Prostate gland (tissue), 2 donors: ENCODE results near the gene PALM. TPM values are rescaled to one million over a fixed set of nuclear protein-coding genes. Genes with fewer than 3 reads are reported as not detected.

Experiments
- DNase-seq: peaks from one replicate; pipeline ENCODE4 v3.0.0-alpha.2; 2019; ENCODE audit warnings: low spot score
- H3K27ac ChIP-seq, 2 donors: fragments of 200-600 bp; sonication (generic); 2 replicates each; pipeline ENCODE4 v1.5.1; 2017 to 2019
- H3K27me3 ChIP-seq: fragments of 200-600 bp; sonication (generic); replicated peaks from 2 replicates; pipeline ENCODE4 v1.5.1; 2019; ENCODE audit not compliant: insufficient read depth
- H3K36me3 ChIP-seq, 2 donors: fragments of 200-600 bp; sonication (generic); 1 replicate in 1 of 2; 2 replicates in 1 of 2; pipeline versions ENCODE4 v1.5.1 to v1.8.1; 2017 to 2019
- H3K4me1 ChIP-seq: fragments of 200-600 bp; sonication (generic); replicated peaks from 2 replicates; pipeline ENCODE4 v1.5.1; 2019
- H3K4me3 ChIP-seq, 2 donors: fragments of 200-600 bp; sonication (generic); 2 replicates each; pipeline ENCODE4 v1.5.1; 2017 to 2019
- H3K9me3 ChIP-seq: fragments of 200-600 bp; sonication (generic); 2 replicates; pipeline ENCODE4 v1.5.1; 2017
- POLR2A ChIP-seq: fragments of 450-650 bp; IDR thresholded peaks from one replicate; pipeline ENCODE4 v1.6.1; 2016; ENCODE audit warnings: antibody characterized with exemption, mild to moderate bottlenecking
- POLR2AphosphoS5 ChIP-seq: sonication (generic); formaldehyde crosslinking; IDR thresholded peaks from one replicate; pipeline ENCODE4 v1.6.1; 2017; ENCODE audit warnings: antibody characterized with exemption
- WGBS: methylation state at CpG from one replicate; pipeline ENCODE4 v1.1.5; 2018; 5-methylcytosine and 5-hydroxymethylcytosine counted together
- intact Hi-C: fragments of 100-400 bp; cut with DNase I; formaldehyde crosslinking; loops from one replicate; pipeline ENCODE4 v1.14.2; 2022
- total RNA-seq, 2 donors: library from RNA; depleted of rRNA; stranded (reverse); fragments of >200 nt; gene quantifications; one replicate each; pipeline ENCODE4 v1.1.0, GENCODE V29; 2016
- TF ChIP-seq, protein P1 (sequence below), 4 experiments: fragments of 200-600 bp in 2 of 4; fragments of 450-650 bp in 2 of 4; sonication (generic) in 2 of 4; IDR thresholded peaks; 1 replicate in 3 of 4; 2 replicates in 1 of 4; pipeline ENCODE4 v1.5.1; 2016 to 2019; ENCODE audit warnings: antibody characterized with exemption in 4 of 4, mild to moderate bottlenecking in 2 of 4, moderate library complexity in 2 of 4

PALM gene
- total RNA-seq, 2 donors from 2014 or later: 40.9 to 58.7 TPM

DNA sequence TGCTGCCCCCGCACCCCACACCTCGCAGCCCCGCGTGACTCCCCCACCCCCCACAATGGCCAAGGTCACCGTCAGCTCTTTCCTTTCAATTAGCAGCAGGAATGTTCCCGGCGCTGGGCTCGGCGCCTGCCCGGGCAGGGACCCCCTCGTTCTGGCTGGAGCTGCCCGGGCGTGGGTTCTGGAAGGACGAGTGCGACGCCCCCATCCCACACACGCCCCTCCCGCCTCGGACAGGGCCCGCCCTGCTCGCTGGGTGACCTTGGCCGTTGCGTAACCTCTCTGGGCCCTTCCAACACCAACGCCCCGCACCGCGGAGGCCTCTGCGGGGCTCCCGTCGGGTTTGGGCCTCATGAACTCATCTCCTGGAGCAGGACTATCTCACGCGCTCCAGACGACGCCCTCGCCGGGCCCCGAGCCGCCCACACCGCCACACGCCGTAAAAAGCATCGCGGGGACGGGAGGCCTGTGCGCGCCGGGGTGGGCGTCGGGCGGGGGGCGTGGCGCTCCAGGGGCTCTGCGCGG lies 10.3 kb downstream of the PALM start:
- H3K27ac ChIP-seq: peak overlapping the region; percentile 23 to 53
- WGBS: 25% methylated on average over 42 of the region's 54 CpGs
- intact Hi-C loops: no loop called here
- TF ChIP-seq, protein P1, sequence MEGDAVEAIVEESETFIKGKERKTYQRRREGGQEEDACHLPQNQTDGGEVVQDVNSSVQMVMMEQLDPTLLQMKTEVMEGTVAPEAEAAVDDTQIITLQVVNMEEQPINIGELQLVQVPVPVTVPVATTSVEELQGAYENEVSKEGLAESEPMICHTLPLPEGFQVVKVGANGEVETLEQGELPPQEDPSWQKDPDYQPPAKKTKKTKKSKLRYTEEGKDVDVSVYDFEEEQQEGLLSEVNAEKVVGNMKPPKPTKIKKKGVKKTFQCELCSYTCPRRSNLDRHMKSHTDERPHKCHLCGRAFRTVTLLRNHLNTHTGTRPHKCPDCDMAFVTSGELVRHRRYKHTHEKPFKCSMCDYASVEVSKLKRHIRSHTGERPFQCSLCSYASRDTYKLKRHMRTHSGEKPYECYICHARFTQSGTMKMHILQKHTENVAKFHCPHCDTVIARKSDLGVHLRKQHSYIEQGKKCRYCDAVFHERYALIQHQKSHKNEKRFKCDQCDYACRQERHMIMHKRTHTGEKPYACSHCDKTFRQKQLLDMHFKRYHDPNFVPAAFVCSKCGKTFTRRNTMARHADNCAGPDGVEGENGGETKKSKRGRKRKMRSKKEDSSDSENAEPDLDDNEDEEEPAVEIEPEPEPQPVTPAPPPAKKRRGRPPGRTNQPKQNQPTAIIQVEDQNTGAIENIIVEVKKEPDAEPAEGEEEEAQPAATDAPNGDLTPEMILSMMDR (IDR thresholded peaks at IDR 0.05): no peak
- TF ChIP-seq POLR2A (no peak), POLR2AphosphoS5 (no peak)
- H3K9me3 ChIP-seq: no peaks in the 10 kb centered on the region
- H3K36me3 ChIP-seq: no peaks in the 10 kb centered on the region
- no peak overlapping the region for H3K4me3 ChIP-seq
- DNase-seq: no peak
- no peaks in the 10 kb centered on the region for H3K27me3 ChIP-seq
- H3K4me1 ChIP-seq: no peaks in the 10 kb centered on the region

DNA sequence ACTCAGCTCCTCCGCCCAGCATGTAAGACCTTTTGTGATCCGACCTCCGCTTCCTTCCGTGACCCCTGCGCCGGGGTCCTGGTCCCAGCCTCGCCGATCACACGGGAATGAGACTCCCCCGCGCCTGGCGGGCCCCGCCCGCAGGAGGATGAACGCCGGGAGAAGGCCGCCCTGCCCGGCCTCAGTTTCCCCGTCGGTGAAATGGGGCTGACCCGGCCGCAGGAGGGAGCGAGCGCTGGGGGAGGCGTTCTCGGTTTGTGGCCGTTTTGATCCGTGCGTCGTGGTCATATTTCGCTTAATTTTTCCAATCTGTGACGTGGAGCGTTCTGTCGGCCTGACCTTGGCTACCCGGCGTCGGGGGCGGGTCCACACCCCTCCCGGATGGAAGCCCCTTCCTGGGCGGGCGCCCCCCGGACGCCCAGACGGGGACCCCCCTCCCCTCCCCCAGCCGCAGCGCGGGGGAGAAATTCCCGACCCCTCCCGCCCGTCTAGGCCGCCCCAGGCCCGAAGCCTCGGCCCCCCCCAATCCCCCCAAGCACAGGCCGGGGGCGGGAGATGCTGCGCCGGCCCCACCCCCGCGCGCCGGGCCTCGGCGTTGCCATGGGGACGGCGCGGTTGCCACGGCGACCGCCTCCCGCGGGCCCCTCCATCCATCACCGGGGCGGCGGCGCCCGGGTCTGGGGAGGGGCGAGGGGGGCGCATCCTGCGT lies 11.1 kb downstream of the PALM start:
- H3K36me3 ChIP-seq: no peaks in the 10 kb centered on the region
- H3K4me3 ChIP-seq: no peak overlapping the region
- DNase-seq: no peak
- no peaks in the 10 kb centered on the region for H3K9me3 ChIP-seq
- intact Hi-C loops: no loop called here
- no peaks in the 10 kb centered on the region for H3K27me3 ChIP-seq
- H3K27ac ChIP-seq: peak overlapping the region; percentile 23 to 53
- WGBS: 25% methylated on average over 63 of the region's 79 CpGs
- TF ChIP-seq, protein P1 (IDR thresholded peaks at IDR 0.05): no peak
- TF ChIP-seq POLR2A: no peak
- no peaks in the 10 kb centered on the region for H3K4me1 ChIP-seq

DNA sequence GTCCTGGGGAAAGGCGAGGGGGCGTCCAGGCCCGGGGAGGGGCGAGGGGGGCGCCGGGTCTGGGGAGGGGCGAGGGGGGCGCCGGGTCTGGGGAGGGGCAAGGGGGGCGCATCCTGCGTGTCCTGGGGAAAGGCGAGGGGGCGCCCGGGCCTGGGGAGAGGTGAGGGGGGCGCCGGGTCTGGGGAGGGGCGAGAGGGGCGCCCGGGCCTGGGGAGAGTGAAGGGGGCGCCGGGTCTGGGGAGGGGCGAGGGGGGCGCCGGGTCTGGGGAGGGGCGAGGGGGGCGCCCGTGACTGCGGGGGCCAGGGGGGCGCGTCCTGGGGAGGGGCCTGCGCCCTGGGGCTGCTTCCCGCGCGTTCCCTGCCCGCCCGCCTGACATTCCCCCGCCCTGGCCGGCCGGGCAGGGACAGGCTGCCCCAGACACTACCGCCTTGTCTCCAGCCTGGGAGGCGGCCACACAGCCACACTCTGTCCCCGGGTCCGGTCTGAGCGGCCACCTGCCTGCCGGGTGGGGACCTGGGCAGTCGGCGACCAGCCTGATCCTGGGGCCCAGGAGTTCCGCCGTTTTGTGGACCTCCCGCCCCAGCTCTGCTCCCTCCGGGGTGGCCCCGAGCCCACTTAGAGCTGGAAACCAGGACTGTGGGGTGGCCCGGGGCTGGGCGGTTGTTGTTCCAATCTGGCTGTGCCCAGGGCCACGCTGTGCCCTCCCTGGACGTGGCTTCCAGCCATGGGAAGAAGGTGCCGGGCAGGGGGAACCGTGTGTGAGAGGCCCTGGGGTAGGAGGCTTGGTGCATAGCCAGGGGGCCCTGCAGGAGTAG lies 11.8 kb downstream of the PALM start:
- Histone ChIP-seq H3K4me3 (no peak overlapping the region), H3K4me1 (no peaks in the 10 kb centered on the region), H3K27ac (peak overlapping the region; percentile 23 to 39), H3K36me3 (no peaks in the 10 kb centered on the region), H3K9me3 (no peaks in the 10 kb centered on the region), H3K27me3 (no peaks in the 10 kb centered on the region)
- intact Hi-C loops: no loop called here
- DNase-seq: no peak
- WGBS: 24% methylated on average over 39 of the region's 58 CpGs
- TF ChIP-seq POLR2AphosphoS5 (no peak), POLR2A (no peak)
- TF ChIP-seq, protein P1 (IDR thresholded peaks at IDR 0.05): no peak

DNA sequence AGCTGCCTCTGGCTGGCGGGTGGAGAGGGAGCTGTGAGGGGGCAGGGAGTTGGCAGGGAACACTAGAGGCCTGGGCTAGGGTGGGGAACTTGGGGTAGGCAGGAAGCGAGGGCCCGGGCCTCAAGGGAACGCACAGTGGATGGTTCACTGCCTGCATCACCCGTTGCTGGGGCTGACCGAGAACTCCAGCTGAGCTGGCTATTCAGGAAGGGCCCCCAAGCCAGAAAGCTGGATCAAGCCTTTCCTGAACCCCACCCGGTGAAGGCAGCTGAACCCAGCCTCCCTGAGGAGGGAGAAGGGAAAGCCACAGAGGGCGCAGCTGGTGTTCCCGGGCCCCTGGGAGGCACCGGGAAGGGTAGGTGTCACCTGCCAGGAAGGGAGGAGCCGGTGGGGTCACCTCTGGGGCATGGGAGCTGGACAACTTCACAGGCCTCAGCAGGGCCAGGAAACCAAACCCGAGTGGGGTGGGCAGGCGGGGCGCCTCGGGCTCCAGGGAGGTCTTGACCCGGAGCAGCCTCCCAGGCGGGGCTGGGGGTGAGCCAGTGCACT lies 13.9 kb downstream of the PALM start:
- no peaks in the 10 kb centered on the region for H3K9me3 ChIP-seq
- WGBS: 60% methylated on average over 17 of the region's 17 CpGs
- no peak overlapping the region for H3K4me3 ChIP-seq
- intact Hi-C loops: no loop called here
- no peak for DNase-seq
- no peaks in the 10 kb centered on the region for H3K36me3 ChIP-seq
- TF ChIP-seq POLR2A: no peak
- TF ChIP-seq, protein P1 (IDR thresholded peaks at IDR 0.05): no peak
- TF ChIP-seq POLR2AphosphoS5: no peak
- no peak overlapping the region for H3K27ac ChIP-seq
- H3K27me3 ChIP-seq: no peaks in the 10 kb centered on the region
- no peaks in the 10 kb centered on the region for H3K4me1 ChIP-seq
